Sigmoid colon (tissue), 4 donors: Measurements from ENCODE around the gene E2F6.

Experiments
- CTCF ChIP-seq, 4 experiments: fragments of 450-650 bp in 3 of 4; fragments of 200-600 bp in 1 of 4; IDR thresholded peaks; one replicate each; pipeline ENCODE4 v1.5.1; 2016 to 2019; ENCODE audit warnings: antibody characterized with exemption in 4 of 4, mild to moderate bottlenecking in 3 of 4, moderate library complexity in 2 of 4
- POLR2A ChIP-seq, 2 donors: fragments of 450-650 bp; IDR thresholded peaks; one replicate each; pipeline ENCODE4 v1.6.1; 2016; ENCODE audit warnings: antibody characterized with exemption in 2 of 2, mild to moderate bottlenecking in 2 of 2, moderate library complexity in 2 of 2
- POLR2AphosphoS5 ChIP-seq, 4 donors: sonication (generic); formaldehyde crosslinking; IDR thresholded peaks; one replicate each; pipeline ENCODE4 v1.6.1; 2017; ENCODE audit warnings: antibody characterized with exemption in 4 of 4

DNA sequence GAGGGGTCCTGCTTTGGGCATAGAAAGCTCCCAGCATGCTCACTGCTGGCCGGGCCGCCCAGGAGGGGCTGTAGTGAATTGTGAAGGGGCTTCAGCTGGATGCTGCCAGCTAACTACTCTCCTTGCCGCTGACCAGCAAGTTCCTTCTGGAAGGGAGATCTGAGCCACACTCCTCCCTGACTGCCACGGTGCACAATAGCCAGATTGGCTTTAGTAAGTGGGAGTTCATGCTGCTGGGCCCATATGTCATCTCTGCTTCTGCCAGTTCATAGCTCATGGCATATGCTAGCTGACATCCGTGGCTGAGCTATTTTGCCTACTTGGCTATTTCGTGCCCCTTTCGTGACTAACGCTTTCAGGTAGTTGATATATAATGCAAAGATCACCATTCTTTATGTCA, 69.9 kb downstream of the E2F6 start:
- TF ChIP-seq CTCF (IDR thresholded peaks at IDR 0.05) = no peak
- no peak for TF ChIP-seq POLR2AphosphoS5 (IDR thresholded peaks at IDR 0.05)
- TF ChIP-seq POLR2A (IDR thresholded peaks at IDR 0.05) = no peak
